Mesenchymal stem cell (in vitro differentiated cells and primary cell): ENCODE results near the gene CHURC1.

Source experiments
- DNase-seq: peaks from one replicate; pipeline ENCODE4 v3.0.0-alpha.2; 2013
- H2AFZ ChIP-seq: one replicate; pipeline ENCODE4 v1.6.1; 2013; ENCODE audit warnings: low read depth, mild to moderate bottlenecking, control low read depth, inconsistent platforms, low read length, moderate library complexity
- H2AK5ac ChIP-seq: 2 replicates; pipeline ENCODE4 v1.6.1; 2013; ENCODE audit warnings: low read length, moderate library complexity, mild to moderate bottlenecking, inconsistent platforms; ENCODE audit not compliant: severe bottlenecking
- H2BK120ac ChIP-seq: one replicate; pipeline ENCODE4 v1.6.1; 2013; ENCODE audit warnings: low read depth, mild to moderate bottlenecking, inconsistent platforms, low read length, moderate library complexity
- H2BK12ac ChIP-seq, 2 experiments: one replicate each; pipeline ENCODE4 v1.6.1; 2013; ENCODE audit warnings: inconsistent platforms in 2 of 2, low read length in 2 of 2, mild to moderate bottlenecking in 2 of 2, moderate library complexity in 2 of 2, control low read depth in 1 of 2
- H2BK15ac ChIP-seq: one replicate; pipeline ENCODE4 v1.6.1; 2013; ENCODE audit warnings: mild to moderate bottlenecking, low read depth, inconsistent platforms; ENCODE audit not compliant: poor library complexity, severe bottlenecking
- H2BK5ac ChIP-seq: 2 replicates; pipeline ENCODE4 v1.6.1; 2013; ENCODE audit warnings: low read depth, mild to moderate bottlenecking, low read length, control low read depth, inconsistent platforms; ENCODE audit not compliant: poor library complexity, severe bottlenecking
- H3K14ac ChIP-seq, 2 experiments: one replicate each; pipeline ENCODE4 v1.6.1; 2013; ENCODE audit warnings: inconsistent platforms in 2 of 2, low read length in 2 of 2, control low read depth in 1 of 2, mild to moderate bottlenecking in 1 of 2, moderate library complexity in 1 of 2
- H3K18ac ChIP-seq, 2 experiments: one replicate each; pipeline ENCODE4 v1.6.1; 2013; ENCODE audit warnings: inconsistent platforms in 2 of 2, low read length in 2 of 2, control low read depth in 1 of 2, low read depth in 1 of 2, mild to moderate bottlenecking in 1 of 2
- H3K23ac ChIP-seq, 2 experiments: one replicate each; pipeline ENCODE4 v1.6.1; 2013; ENCODE audit warnings: inconsistent platforms in 2 of 2, low read length in 2 of 2, mild to moderate bottlenecking in 2 of 2, moderate library complexity in 2 of 2, control low read depth in 1 of 2
- H3K27ac ChIP-seq: 2 replicates; pipeline ENCODE4 v1.5.1; 2013; ENCODE audit warnings: mild to moderate bottlenecking, moderate library complexity, low read length, control low read depth, inconsistent platforms; ENCODE audit not compliant: poor library complexity, severe bottlenecking
- H3K27me3 ChIP-seq, 2 experiments: 2 replicates each; pipeline versions ENCODE4 v1.6.1 to v1.7.0; 2013; ENCODE audit warnings: low read length in 2 of 2, mild to moderate bottlenecking in 2 of 2, moderate library complexity in 2 of 2, control low read depth in 1 of 2, inconsistent platforms in 1 of 2; ENCODE audit not compliant: control insufficient read depth in 1 of 2, insufficient read depth in 1 of 2
- H3K36me3 ChIP-seq, 2 experiments: 2 replicates each; pipeline versions ENCODE4 v1.6.1 to v1.7.0; 2013; ENCODE audit warnings: low read length in 2 of 2, control low read depth in 1 of 2, inconsistent platforms in 1 of 2, low read depth in 1 of 2, mild to moderate bottlenecking in 1 of 2; ENCODE audit not compliant: insufficient read depth in 2 of 2, control insufficient read depth in 1 of 2
- H3K4ac ChIP-seq, 2 experiments: one replicate each; pipeline ENCODE4 v1.6.1; 2013; ENCODE audit warnings: inconsistent platforms in 2 of 2, low read length in 2 of 2, mild to moderate bottlenecking in 2 of 2, moderate library complexity in 2 of 2, control low read depth in 1 of 2, low read depth in 1 of 2
- H3K4me1 ChIP-seq: 2 replicates; pipeline ENCODE4 v1.6.1; 2013; ENCODE audit warnings: low read depth, low read length, control low read depth; ENCODE audit not compliant: control insufficient read depth, insufficient read depth
- H3K4me2 ChIP-seq: 2 replicates; pipeline ENCODE4 v1.6.1; 2013; ENCODE audit warnings: low read length, mild to moderate bottlenecking, inconsistent platforms; ENCODE audit not compliant: poor library complexity, severe bottlenecking
- H3K4me3 ChIP-seq, 2 experiments: 2 replicates each; pipeline versions ENCODE4 v1.5.1 to v1.7.0; 2013; ENCODE audit warnings: low read length in 2 of 2, mild to moderate bottlenecking in 2 of 2, control low read depth in 1 of 2, low read depth in 1 of 2; ENCODE audit not compliant: insufficient read depth in 1 of 2
- H3K79me1 ChIP-seq: replicated peaks from 2 replicates; pipeline ENCODE4 v1.6.1; 2013; ENCODE audit warnings: mild to moderate bottlenecking, control low read depth, low read length, inconsistent platforms; ENCODE audit not compliant: poor library complexity, severe bottlenecking
- H3K9ac ChIP-seq: 2 replicates; pipeline ENCODE4 v1.7.0; 2013; ENCODE audit warnings: mild to moderate bottlenecking, low read length, moderate library complexity
- H3K9me3 ChIP-seq: 2 replicates; pipeline ENCODE4 v1.7.0; 2013; ENCODE audit warnings: mild to moderate bottlenecking, low read length; ENCODE audit not compliant: control insufficient read depth
- H4K8ac ChIP-seq: one replicate; pipeline ENCODE4 v1.6.1; 2013; ENCODE audit warnings: inconsistent platforms, mild to moderate bottlenecking, low read length, moderate library complexity
- H4K91ac ChIP-seq: one replicate; pipeline ENCODE4 v1.6.1; 2013; ENCODE audit warnings: mild to moderate bottlenecking, low read length, inconsistent platforms
- WGBS: methylation state at CpG from one replicate; pipeline ENCODE4 v1.1.7; 2013; ENCODE audit warnings: mixed read lengths; 5-methylcytosine and 5-hydroxymethylcytosine counted together

Gene CHURC1

GRCh38 chr14:64920465-64920864 is 6.2 kb downstream of the CHURC1 start:
- H3K27me3 ChIP-seq: no peaks in the 10 kb centered on the region
- no peak overlapping the region for H2BK12ac ChIP-seq
- H3K4me1 ChIP-seq: peaks cover 4% of the 10 kb centered on the region
- H3K9me3 ChIP-seq: no peaks in the 10 kb centered on the region
- H4K8ac ChIP-seq: no peak overlapping the region
- H2AK5ac ChIP-seq: no peak overlapping the region
- H3K4me3 ChIP-seq: no peak overlapping the region
- no peak overlapping the region for H2BK5ac ChIP-seq
- peaks cover 3 to 25% of the 10 kb centered on the region in 2 experiments for H3K36me3 ChIP-seq
- WGBS: 100% methylated on average over 2 of the region's 2 CpGs
- no peak overlapping the region for H3K9ac ChIP-seq
- H3K14ac ChIP-seq: no peak overlapping the region
- no peak overlapping the region for H3K4me2 ChIP-seq
- no peak overlapping the region for H3K27ac ChIP-seq
- H3K23ac ChIP-seq: no peak overlapping the region
- H2AFZ ChIP-seq: no peak overlapping the region
- no peak overlapping the region for H4K91ac ChIP-seq
- no peak overlapping the region for H2BK15ac ChIP-seq
- H3K18ac ChIP-seq: no peak overlapping the region
- no peak overlapping the region for H3K4ac ChIP-seq
- no peak overlapping the region for H2BK120ac ChIP-seq
- DNase-seq: no peak
- H3K79me1 ChIP-seq: peaks cover 11% of the 10 kb centered on the region

GRCh38 chr14:64923015-64923414 is 8.8 kb downstream of the CHURC1 start:
- peaks cover 4% of the 10 kb centered on the region for H3K4me1 ChIP-seq
- H3K9me3 ChIP-seq: no peaks in the 10 kb centered on the region
- no CpG with 5 or more reads among the region's 3 CpGs for WGBS
- no peak overlapping the region for H4K91ac ChIP-seq
- no peak overlapping the region for H3K27ac ChIP-seq
- no peak overlapping the region for H2BK15ac ChIP-seq
- no peak overlapping the region for H3K4me3 ChIP-seq
- no peak overlapping the region for H3K4ac ChIP-seq
- no peak overlapping the region for H3K14ac ChIP-seq
- no peak overlapping the region for H2BK5ac ChIP-seq
- no peak overlapping the region for H2BK12ac ChIP-seq
- H4K8ac ChIP-seq: no peak overlapping the region
- no peak overlapping the region for H2AK5ac ChIP-seq
- no peak overlapping the region for H2AFZ ChIP-seq
- H3K79me1 ChIP-seq: peaks cover 15% of the 10 kb centered on the region
- DNase-seq: no peak
- no peak overlapping the region for H3K9ac ChIP-seq
- H3K23ac ChIP-seq: no peak overlapping the region
- H3K18ac ChIP-seq: no peak overlapping the region
- no peak overlapping the region for H3K4me2 ChIP-seq
- no peak overlapping the region for H2BK120ac ChIP-seq
- peaks cover 6 to 48% of the 10 kb centered on the region in 2 experiments for H3K36me3 ChIP-seq
- H3K27me3 ChIP-seq: no peaks in the 10 kb centered on the region

- Histone ChIP-seq H4K91ac (no peak overlapping the region), H2BK5ac (no peak overlapping the region), H3K4ac (no peak overlapping the region), H3K9ac (no peak overlapping the region), H2BK15ac (no peak overlapping the region), H2AK5ac (no peak overlapping the region), H2AFZ (no peak overlapping the region), H3K27me3 (no peaks in the 10 kb centered on the region), H3K23ac (no peak overlapping the region), H3K79me1 (peaks cover 33% of the 10 kb centered on the region), H3K9me3 (no peaks in the 10 kb centered on the region), H3K4me1 (peaks cover 2% of the 10 kb centered on the region), H4K8ac (no peak overlapping the region), H3K36me3 (peaks cover 13 to 78% of the 10 kb centered on the region in 2 experiments), H3K14ac (no peak overlapping the region), H3K4me3 (no peak overlapping the region), H3K4me2 (no peak overlapping the region), H2BK120ac (no peak overlapping the region), H2BK12ac (no peak overlapping the region), H3K27ac (no peak overlapping the region), H3K18ac (no peak overlapping the region)
- WGBS: 94% methylated on average over 2 of the region's 4 CpGs
- no peak for DNase-seq
Measured at GRCh38 chr14:64926398-64926995, 12.2 kb downstream of the CHURC1 start.

- no peak overlapping the region for H2BK12ac ChIP-seq
- H3K4ac ChIP-seq: no peak overlapping the region
- DNase-seq: no peak
- no peak overlapping the region for H3K4me2 ChIP-seq
- H3K14ac ChIP-seq: no peak overlapping the region
- no peak overlapping the region for H2AK5ac ChIP-seq
- H3K4me1 ChIP-seq: peaks cover 2% of the 10 kb centered on the region
- no peak overlapping the region for H2BK5ac ChIP-seq
- no peaks in the 10 kb centered on the region for H3K27me3 ChIP-seq
- H3K18ac ChIP-seq: no peak overlapping the region
- no peaks in the 10 kb centered on the region for H3K9me3 ChIP-seq
- H4K91ac ChIP-seq: no peak overlapping the region
- H2BK15ac ChIP-seq: no peak overlapping the region
- peaks cover 30% of the 10 kb centered on the region for H3K79me1 ChIP-seq
- H3K9ac ChIP-seq: no peak overlapping the region
- no peak overlapping the region for H3K27ac ChIP-seq
- no peak overlapping the region for H2AFZ ChIP-seq
- no peak overlapping the region for H4K8ac ChIP-seq
- no peak overlapping the region for H2BK120ac ChIP-seq
- 97% methylated on average over 2 of the region's 3 CpGs for WGBS
- H3K23ac ChIP-seq: no peak overlapping the region
- peaks cover 13 to 78% of the 10 kb centered on the region in 2 experiments for H3K36me3 ChIP-seq
- no peak overlapping the region for H3K4me3 ChIP-seq
Measured at GRCh38 chr14:64927031-64927430, 12.8 kb downstream of the CHURC1 start.
